HG03280 (cell line): ENCODE measurements around the gene SERINC2.

Experiments
- ATAC-seq: cut with Tn5 transposase; IDR thresholded peaks from one replicate; pipeline ENCODE4 v1.9.1; 2021; ENCODE audit warnings: mild to moderate bottlenecking, moderate library complexity; ENCODE audit not compliant: unreplicated experiment

The SERINC2 gene

GRCh38 chr1:31412732-31413404 is at the start of gene SERINC2:
Gene SERINC2 (plus strand): TSS chr1:31413213. CDS start chr1:31413266, 53 bp downstream.
- no peak for ATAC-seq

GRCh38 chr1:31364561-31365250 is 48.3 kb upstream of the SERINC2 start:
- ATAC-seq, result no peak

- ATAC-seq, result no peak
Observed at GRCh38 chr1:31366796-31367195, 46.2 kb upstream of the SERINC2 start.

- no peak for ATAC-seq
Observed at GRCh38 chr1:31368611-31369107, 44.4 kb upstream of the SERINC2 start.

GRCh38 chr1:31370021-31370420 is 43.0 kb upstream of the SERINC2 start:
- no peak for ATAC-seq

- ATAC-seq, result no peak
Observed at GRCh38 chr1:31370565-31370964, 42.4 kb upstream of the SERINC2 start.

GRCh38 chr1:31371121-31371959 is 41.7 kb upstream of the SERINC2 start:
- ATAC-seq, result no peak

GRCh38 chr1:31372051-31372450 is 41.0 kb upstream of the SERINC2 start:
- ATAC-seq, result no peak

GRCh38 chr1:31372751-31373055 is 40.3 kb upstream of the SERINC2 start:
- ATAC-seq, result no peak

GRCh38 chr1:31373056-31373896 is 39.7 kb upstream of the SERINC2 start, which contains the start of gene FABP3:
Gene FABP3 (minus strand): TSS chr1:31373076. CDS start chr1:31373014, 62 bp downstream.
- no peak for ATAC-seq

GRCh38 chr1:31373897-31374486 is 39.0 kb upstream of the SERINC2 start:
- ATAC-seq, result no peak

- ATAC-seq, result no peak
Observed at GRCh38 chr1:31374511-31375196, 38.4 kb upstream of the SERINC2 start.

- ATAC-seq, result no peak
Observed at GRCh38 chr1:31376375-31377134, 36.5 kb upstream of the SERINC2 start.

- no peak for ATAC-seq
Observed at GRCh38 chr1:31377364-31377863, 35.6 kb upstream of the SERINC2 start.

- no peak for ATAC-seq
Observed at GRCh38 chr1:31378001-31378400, 35.0 kb upstream of the SERINC2 start.

- no peak for ATAC-seq
Observed at GRCh38 chr1:31380181-31380580, 32.8 kb upstream of the SERINC2 start.

- ATAC-seq, result no peak
Observed at GRCh38 chr1:31381394-31382294, 31.4 kb upstream of the SERINC2 start.
